ENCODE measurements around the gene IQSEC1. TPM values are rescaled to one million over a fixed set of nuclear protein-coding genes. Genes with fewer than 3 reads are reported as not detected.

The IQSEC1 gene
- total RNA-seq, 2 experiments from 2014 or later: 31.7 to 39.2 TPM

DNA sequence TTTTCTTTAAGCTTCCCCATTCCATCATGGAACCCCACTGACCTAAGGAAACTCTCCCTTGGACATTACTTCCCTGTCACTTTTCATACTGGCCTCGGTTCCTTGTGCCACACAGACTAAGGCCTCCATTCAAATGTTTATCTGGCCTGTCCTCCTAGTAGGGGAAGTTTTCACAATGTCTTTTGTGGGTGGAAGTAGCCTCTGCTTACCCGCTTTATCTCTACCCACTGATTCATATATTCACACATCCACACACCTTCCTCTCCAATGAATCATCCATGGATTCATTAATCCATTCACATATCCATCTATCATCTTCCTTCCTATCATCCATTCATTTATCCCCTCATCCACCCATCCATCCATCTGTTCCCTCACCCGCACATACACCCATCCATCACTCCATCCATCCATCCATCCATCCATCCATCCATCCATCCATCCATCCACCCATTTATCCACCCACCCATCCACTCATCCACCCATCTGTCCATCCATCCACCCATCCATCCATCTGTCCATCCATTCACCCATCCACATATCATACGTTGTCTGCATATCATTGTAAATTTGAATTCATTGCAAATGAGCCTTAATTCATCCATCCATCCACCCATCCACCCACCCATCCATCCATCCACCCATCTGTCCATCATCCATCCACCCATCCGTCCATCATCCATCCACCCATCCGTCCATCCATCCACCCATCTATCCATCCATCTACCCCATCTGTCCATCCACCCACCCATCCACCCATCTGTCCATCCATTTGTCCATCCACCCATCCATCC lies 49.1 kb downstream of the IQSEC1 start:
- no peaks in the 10 kb centered on the region for H3K36me3 Mint-ChIP-seq (ENCODE audit: low read depth)
- no peaks in the 10 kb centered on the region for H3K27me3 Mint-ChIP-seq
- no peaks in the 10 kb centered on the region for H3K4me1 Mint-ChIP-seq (ENCODE audit: low read depth)
- ATAC-seq: no peak
- CTCF ChIA-PET: no interaction called here
- H3K9me3 Mint-ChIP-seq: no peaks in the 10 kb centered on the region
- TF ChIP-seq, protein P1, sequence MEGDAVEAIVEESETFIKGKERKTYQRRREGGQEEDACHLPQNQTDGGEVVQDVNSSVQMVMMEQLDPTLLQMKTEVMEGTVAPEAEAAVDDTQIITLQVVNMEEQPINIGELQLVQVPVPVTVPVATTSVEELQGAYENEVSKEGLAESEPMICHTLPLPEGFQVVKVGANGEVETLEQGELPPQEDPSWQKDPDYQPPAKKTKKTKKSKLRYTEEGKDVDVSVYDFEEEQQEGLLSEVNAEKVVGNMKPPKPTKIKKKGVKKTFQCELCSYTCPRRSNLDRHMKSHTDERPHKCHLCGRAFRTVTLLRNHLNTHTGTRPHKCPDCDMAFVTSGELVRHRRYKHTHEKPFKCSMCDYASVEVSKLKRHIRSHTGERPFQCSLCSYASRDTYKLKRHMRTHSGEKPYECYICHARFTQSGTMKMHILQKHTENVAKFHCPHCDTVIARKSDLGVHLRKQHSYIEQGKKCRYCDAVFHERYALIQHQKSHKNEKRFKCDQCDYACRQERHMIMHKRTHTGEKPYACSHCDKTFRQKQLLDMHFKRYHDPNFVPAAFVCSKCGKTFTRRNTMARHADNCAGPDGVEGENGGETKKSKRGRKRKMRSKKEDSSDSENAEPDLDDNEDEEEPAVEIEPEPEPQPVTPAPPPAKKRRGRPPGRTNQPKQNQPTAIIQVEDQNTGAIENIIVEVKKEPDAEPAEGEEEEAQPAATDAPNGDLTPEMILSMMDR (IDR thresholded peaks at IDR 0.05): no peak
- H3K4me3 Mint-ChIP-seq: no peak overlapping the region
- no peak for DNase-seq
- no peak overlapping the region for H3K27ac Mint-ChIP-seq
- intact Hi-C loops (cut with micrococcal nuclease): no loop called here
- POLR2A ChIA-PET: interaction anchor here (1.6 kb wide), 1 partner anchor 15 kb away, joined by 4 read pairs; no protein-coding TSS in a partner anchor

DNA sequence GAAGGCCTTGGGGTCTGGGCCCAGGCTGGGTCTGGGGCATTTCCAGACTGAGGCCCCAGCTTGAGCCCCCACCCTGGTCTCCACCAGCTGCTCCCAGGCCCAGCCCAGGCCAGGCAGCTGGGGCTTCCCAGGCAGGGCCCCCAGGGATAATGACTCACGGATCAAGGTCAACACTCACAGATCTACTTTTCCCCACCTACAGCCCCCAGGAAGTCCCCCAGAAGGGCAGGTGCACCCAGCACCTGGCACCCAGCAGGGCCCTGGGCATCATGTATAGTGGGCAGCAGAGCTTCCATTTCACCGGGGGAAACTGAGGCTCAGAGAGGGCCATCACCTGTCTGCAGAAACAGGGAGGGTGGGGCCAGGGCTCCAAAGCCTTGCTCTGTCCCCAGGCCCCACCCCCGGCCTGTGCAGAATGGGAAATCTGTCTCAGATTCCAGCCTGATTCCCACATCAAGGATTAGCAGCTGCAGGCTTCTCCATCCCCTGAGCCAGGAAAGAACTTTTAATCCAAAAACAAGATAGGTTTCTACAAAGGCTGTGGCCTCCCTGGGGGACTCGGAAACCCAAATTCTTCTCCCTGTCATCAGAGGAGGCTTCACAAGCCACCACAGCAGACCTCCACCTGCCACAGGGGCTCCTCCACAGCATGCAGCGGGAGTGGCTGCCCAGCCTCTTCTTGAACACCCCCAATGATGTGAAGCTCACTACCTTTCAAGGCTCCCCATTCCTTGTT lies 49.8 kb downstream of the IQSEC1 start:
- Mint-ChIP-seq H3K36me3 (ENCODE audit: low read depth) (no peaks in the 10 kb centered on the region), H3K4me1 (ENCODE audit: low read depth) (no peaks in the 10 kb centered on the region), H3K4me3 (no peak overlapping the region), H3K27ac (no peak overlapping the region), H3K27me3 (no peaks in the 10 kb centered on the region), H3K9me3 (no peaks in the 10 kb centered on the region)
- ChIA-PET CTCF (interaction anchor here (0.9 kb wide), 1 partner anchor 11 kb away, joined by 3 read pairs; no protein-coding TSS in a partner anchor), POLR2A (interaction anchor here (1.6 kb wide), 1 partner anchor 16 kb away, joined by 4 read pairs; no protein-coding TSS in a partner anchor)
- DNase-seq (no peak), ATAC-seq (no peak)
- TF ChIP-seq, protein P1 (IDR thresholded peaks at IDR 0.05): no peak
- intact Hi-C loops (cut with micrococcal nuclease): no loop called here

DNA sequence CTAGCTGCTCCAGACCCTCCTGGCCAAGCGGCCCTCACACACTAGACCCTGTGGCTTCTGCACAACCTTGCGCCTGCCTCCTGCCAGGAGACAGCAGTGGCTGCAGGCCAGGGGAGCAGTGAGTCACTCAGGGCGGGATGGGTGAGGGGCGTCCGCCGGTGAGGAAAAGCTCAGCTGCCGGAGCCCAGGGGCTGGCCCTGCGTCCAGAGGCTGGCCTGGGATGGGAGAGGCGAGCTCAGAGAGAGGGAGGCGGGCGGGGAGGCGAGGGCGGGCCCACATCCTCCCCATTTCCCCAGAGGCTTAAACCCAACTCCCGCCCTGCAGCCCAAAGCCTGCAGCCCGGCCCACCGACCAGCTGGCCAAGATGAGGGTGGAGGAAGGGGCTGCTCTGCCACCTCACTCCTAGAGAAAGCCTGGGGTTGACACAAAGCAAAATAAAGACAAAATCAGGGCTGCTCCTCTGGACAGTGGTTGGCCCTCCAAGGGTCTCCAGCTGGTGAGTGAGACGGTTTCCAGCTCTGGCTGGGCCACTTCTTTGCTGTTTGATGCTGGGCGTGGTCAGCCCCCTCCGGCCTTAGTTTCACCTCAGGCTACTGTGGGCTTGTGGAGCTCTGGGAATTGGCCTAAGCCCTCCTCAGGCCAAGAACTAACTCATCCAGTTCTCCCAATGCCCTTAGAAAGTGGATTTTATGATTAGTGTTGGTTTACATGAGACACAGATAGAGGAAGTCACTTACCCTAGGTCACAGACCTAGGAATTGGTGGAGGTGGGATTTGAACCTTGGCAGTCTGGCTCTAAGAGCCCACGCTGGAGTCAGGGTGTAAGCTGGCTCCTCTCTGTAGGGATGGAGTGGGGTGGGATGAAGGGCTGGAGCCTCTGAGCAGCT lies 50.6 kb downstream of the IQSEC1 start:
- no peak for ATAC-seq
- Mint-ChIP-seq H3K4me1 (ENCODE audit: low read depth) (peaks cover under 1% of the 10 kb centered on the region), H3K27me3 (no peaks in the 10 kb centered on the region), H3K9me3 (no peaks in the 10 kb centered on the region), H3K36me3 (ENCODE audit: low read depth) (no peaks in the 10 kb centered on the region), H3K4me3 (no peak overlapping the region), H3K27ac (no peak overlapping the region)
- POLR2A ChIA-PET: interaction anchor here (1.6 kb wide), 1 partner anchor 17 kb away, joined by 4 read pairs; no protein-coding TSS in a partner anchor
- TF ChIP-seq, protein P1 (IDR thresholded peaks at IDR 0.05): no peak
- no peak for DNase-seq
- CTCF ChIA-PET: interaction anchor here (0.9 kb wide), 1 partner anchor 10 kb away, joined by 3 read pairs; no protein-coding TSS in a partner anchor
- intact Hi-C loops (cut with micrococcal nuclease): no loop called here

DNA sequence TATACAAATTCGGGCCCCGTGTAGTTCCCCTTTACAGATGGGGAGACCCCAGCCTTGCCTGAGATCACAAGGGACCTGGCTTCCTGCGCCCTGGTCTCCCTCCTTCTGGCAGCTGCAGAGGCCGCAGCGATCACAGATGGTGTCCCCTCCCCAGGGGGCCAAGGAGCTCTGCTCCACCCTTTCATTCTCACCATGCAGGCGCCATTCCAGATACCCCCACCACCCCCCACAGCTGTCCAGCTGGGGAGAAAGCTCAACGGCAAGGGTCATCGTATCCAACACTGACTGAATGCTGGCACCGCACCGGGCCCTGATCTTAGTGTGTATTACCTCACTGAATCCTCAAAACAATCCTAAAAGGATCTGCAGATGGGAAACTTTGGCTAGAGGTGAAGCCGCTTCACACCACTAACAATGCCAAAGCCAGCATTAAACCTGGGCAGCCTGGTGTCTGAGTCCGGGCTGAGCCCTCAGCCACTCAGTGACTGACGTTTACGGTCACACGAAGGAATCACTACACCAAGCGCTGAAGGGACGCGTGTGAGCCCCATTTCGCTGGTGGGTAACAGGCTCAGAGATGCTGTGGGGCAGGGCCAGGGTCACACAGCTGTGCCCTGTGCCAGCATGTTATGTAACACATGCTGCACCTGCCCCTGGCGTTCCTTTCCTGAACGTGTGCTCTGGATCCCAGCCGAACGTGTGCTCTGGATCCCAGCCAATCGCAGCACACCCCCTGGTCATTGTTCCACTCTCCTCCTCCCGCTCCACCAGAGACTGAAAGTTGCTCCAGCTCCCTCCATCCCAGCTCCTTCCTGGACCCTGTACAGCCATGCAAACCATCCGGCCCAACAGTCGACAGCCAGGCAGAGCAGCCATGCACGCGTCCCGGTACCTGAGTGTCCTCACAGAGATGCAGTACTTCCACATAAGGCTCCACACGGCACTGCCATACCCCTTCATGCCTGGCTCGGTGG lies 51.8 kb downstream of the IQSEC1 start:
- Mint-ChIP-seq H3K9me3 (no peaks in the 10 kb centered on the region), H3K4me1 (ENCODE audit: low read depth) (peaks cover 12% of the 10 kb centered on the region), H3K27ac (no peak overlapping the region), H3K4me3 (no peak overlapping the region), H3K27me3 (no peaks in the 10 kb centered on the region), H3K36me3 (ENCODE audit: low read depth) (no peaks in the 10 kb centered on the region)
- intact Hi-C loops (cut with micrococcal nuclease): no loop called here
- no peak for DNase-seq
- ATAC-seq: no peak
- POLR2A ChIA-PET: no interaction called here
- CTCF ChIA-PET: no interaction called here
- TF ChIP-seq, protein P1 (IDR thresholded peaks at IDR 0.05): no peak
